GM12801 (cell line): Measurements from ENCODE around the gene PRKAR1B.

Experiments
- CTCF ChIP-seq: IDR thresholded peaks from one replicate; pipeline ENCODE4 v1.5.1; 2011; ENCODE audit warnings: control low read depth; ENCODE audit not compliant: insufficient read length; ENCODE audit errors: extremely low read depth

Gene PRKAR1B

GRCh38 chr7:506921-507622, 220.0 kb downstream of the PRKAR1B start:
- no peak for TF ChIP-seq CTCF

GRCh38 chr7:506391-506831, 220.7 kb downstream of the PRKAR1B start:
- TF ChIP-seq CTCF, result no peak

GRCh38 chr7:505171-505570, 221.9 kb downstream of the PRKAR1B start:
- no peak for TF ChIP-seq CTCF

- no peak for TF ChIP-seq CTCF
Measured at GRCh38 chr7:504221-505111, 222.6 kb downstream of the PRKAR1B start.

GRCh38 chr7:503575-504111, 223.4 kb downstream of the PRKAR1B start:
- TF ChIP-seq CTCF, result no peak

GRCh38 chr7:502296-502695, 224.8 kb downstream of the PRKAR1B start:
- TF ChIP-seq CTCF, result no peak

- TF ChIP-seq CTCF, result no peak
Measured at GRCh38 chr7:501526-501925, 225.6 kb downstream of the PRKAR1B start.
